ENCODE results near the gene GABRG3.
"Not testable (repeated sequence)": the region's sequence is repeated elsewhere in the genome, so short reads cannot be mapped to it uniquely, and the experiment has no call there.

GABRG3 gene

DNA sequence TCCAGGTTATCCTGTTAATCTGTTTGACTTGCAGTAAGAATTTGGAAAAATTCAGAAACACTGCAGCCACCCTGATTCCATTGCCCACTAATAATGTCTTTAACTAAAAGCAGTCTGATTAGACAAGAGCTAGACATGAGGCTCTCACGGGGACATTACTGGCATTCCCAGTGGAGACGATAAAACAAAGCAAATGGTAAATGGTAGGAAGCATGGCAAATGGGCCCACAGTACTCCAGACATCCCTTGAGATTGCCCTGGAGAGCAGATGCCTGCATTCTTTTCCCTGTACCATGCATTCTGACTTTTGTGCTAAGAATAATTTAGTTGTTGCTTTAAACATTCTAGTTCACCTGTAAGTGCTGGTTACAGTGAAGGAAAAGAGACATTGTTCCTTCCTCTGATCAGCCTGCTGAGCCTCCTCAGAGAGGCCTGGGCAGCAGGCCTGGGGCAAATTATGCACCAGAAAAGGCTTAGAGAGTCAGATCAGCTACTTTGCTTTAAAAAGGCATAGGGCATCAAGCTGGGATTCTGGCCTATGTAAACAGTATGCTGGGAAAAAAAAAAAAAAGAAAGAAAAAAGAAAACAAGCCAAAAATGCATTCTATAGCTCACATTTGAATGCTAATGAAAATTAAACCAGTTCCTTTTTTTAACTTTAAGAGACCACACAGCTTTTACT, 204.6 kb downstream of the GABRG3 start:
- peak overlapping the region; percentile 14; the same call in 1 of the 2 replicates for H3K9ac ChIP-seq (ENCODE audit: low read depth, low read length)
- H3K27ac ChIP-seq (ENCODE audit: low read depth, low read length) = peak overlapping the region; percentile 80
- H3K36me3 ChIP-seq (ENCODE audit: control insufficient read depth, insufficient read depth, low read length) = no peaks in the 10 kb centered on the region
- H3K4me3 ChIP-seq (ENCODE audit: low read depth, low read length) = no peak overlapping the region
- H3K4me1 ChIP-seq (ENCODE audit: control insufficient read depth, insufficient read depth, low read length) = peaks cover 26% of the 10 kb centered on the region
- no peaks in the 10 kb centered on the region for H3K27me3 ChIP-seq (ENCODE audit: control insufficient read depth, insufficient read depth, low read length)
- H3K9me3 ChIP-seq (ENCODE audit: control insufficient read depth, insufficient read depth, low read length) = peaks cover 15% of the 10 kb centered on the region

DNA sequence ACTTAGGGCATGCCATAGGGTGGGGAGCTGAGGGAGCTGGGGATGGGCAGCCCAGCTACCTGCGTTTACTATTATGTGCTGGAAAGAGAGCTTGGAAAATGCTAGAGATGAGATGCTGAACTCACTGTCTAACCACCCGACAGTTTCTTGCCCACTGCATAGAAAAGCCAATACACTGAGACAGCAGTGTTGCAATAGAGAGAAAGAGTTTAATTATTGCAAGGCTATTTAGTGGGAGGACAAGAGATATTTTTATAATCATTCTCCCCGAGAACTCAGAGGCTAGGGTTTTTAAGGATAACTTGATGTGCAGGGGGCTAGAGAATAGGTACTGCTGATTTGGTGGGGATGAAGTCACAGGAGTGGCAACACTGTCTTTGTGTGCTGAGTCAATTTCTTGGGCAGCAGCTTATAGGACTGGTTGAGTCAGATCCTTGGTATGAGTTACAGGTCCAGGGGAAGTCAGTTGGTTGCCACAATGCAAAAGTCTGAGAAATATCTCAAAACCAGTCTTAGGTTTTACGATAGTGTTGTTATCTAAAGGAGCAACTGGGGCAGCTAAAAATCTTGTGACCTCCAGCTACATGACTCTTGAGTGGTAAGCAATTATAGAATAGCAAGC, 205.9 kb downstream of the GABRG3 start:
- peaks cover 15% of the 10 kb centered on the region for H3K9me3 ChIP-seq (ENCODE audit: control insufficient read depth, insufficient read depth, low read length)
- H3K9ac ChIP-seq (ENCODE audit: low read depth, low read length) = no peak overlapping the region
- no peaks in the 10 kb centered on the region for H3K36me3 ChIP-seq (ENCODE audit: control insufficient read depth, insufficient read depth, low read length)
- no peaks in the 10 kb centered on the region for H3K27me3 ChIP-seq (ENCODE audit: control insufficient read depth, insufficient read depth, low read length)
- H3K4me3 ChIP-seq (ENCODE audit: low read depth, low read length) = no peak overlapping the region
- H3K4me1 ChIP-seq (ENCODE audit: control insufficient read depth, insufficient read depth, low read length) = peaks cover 24% of the 10 kb centered on the region
- H3K27ac ChIP-seq (ENCODE audit: low read depth, low read length) = peak overlapping the region; percentile 89

DNA sequence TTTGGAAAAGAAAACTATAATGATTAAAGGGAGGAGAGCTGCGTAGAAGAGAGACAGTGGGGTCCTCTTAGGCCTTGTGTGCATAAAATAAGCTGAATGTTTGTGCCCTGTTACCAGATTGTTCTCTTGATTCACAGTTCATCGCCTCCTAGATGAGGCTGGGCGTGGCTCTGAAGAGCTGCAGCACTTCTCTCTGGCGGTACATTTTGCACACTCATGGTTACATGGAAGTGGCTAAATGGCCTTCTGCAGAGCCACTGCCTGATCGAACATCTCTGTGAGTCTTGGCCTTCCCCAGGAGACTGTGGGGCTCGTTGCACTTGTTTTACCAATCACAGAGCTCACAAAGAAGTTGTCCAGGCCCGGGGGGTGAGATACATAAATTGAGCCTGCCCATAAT, 208.8 kb downstream of the GABRG3 start:
- no peak overlapping the region for H3K4me3 ChIP-seq (ENCODE audit: low read depth, low read length)
- H3K27ac ChIP-seq (ENCODE audit: low read depth, low read length) = no peak overlapping the region
- H3K27me3 ChIP-seq (ENCODE audit: control insufficient read depth, insufficient read depth, low read length) = no peaks in the 10 kb centered on the region
- no peaks in the 10 kb centered on the region for H3K36me3 ChIP-seq (ENCODE audit: control insufficient read depth, insufficient read depth, low read length)
- H3K9ac ChIP-seq (ENCODE audit: low read depth, low read length) = no peak overlapping the region
- H3K9me3 ChIP-seq (ENCODE audit: control insufficient read depth, insufficient read depth, low read length) = peaks cover 15% of the 10 kb centered on the region
- peaks cover 11% of the 10 kb centered on the region for H3K4me1 ChIP-seq (ENCODE audit: control insufficient read depth, insufficient read depth, low read length)

DNA sequence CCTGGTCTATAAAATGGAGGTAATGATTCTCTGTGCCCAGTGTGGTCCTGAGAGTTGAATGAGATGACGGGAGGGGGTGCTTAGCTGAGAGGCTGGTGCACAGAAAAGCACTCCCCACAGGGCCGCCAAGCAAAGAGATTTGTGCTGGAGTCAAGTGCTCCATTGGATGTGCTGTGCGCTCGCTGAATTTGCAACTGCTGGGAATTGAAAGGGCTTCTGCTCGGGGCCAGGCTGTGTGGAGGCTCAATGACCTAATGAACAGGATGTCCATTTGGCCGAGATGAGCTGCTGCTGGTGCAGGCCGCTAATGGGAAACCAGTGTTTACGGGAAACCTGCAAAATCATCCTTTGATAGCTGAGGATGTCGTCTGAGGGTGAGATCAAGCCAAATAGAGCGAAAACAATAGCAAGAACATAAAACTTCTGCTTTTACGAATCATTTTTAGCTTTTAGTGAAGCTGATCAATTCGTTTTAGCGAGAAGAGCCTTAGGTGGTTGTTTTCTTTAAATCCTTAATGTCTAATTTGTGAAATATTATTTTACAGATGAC, 211.7 kb downstream of the GABRG3 start:
- Histone ChIP-seq H3K36me3 (ENCODE audit: control insufficient read depth, insufficient read depth, low read length) (no peaks in the 10 kb centered on the region), H3K9ac (ENCODE audit: low read depth, low read length) (no peak overlapping the region), H3K9me3 (ENCODE audit: control insufficient read depth, insufficient read depth, low read length) (peaks cover 6% of the 10 kb centered on the region), H3K27ac (ENCODE audit: low read depth, low read length) (no peak overlapping the region), H3K4me1 (ENCODE audit: control insufficient read depth, insufficient read depth, low read length) (no peaks in the 10 kb centered on the region), H3K27me3 (ENCODE audit: control insufficient read depth, insufficient read depth, low read length) (no peaks in the 10 kb centered on the region), H3K4me3 (ENCODE audit: low read depth, low read length) (no peak overlapping the region)

DNA sequence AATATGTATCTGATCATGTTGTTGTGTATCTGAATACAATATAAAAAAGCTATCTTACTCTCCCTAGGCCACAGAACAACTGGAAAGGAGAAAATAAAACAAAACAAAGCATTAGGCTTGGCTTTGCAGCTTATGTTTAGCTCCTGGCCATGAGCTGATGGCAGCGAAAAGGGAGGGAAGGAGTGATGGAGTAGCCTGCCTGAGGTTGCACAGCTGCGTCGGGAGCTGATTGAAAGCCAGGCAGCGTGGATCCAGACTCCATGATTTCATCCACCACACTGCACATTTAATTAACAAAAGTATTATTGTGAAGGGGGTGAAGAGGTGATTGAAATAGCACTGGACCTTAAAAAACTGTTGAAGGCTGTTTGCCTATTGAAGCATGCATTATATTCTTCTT, 212.2 kb downstream of the GABRG3 start:
- Histone ChIP-seq H3K36me3 (ENCODE audit: control insufficient read depth, insufficient read depth, low read length) (no peaks in the 10 kb centered on the region), H3K27me3 (ENCODE audit: control insufficient read depth, insufficient read depth, low read length) (no peaks in the 10 kb centered on the region), H3K4me3 (ENCODE audit: low read depth, low read length) (no peak overlapping the region), H3K9me3 (ENCODE audit: control insufficient read depth, insufficient read depth, low read length) (0 out of 2 replicates have a peak, but pooled peaks cover under 1% of the 10 kb centered on the region), H3K27ac (ENCODE audit: low read depth, low read length) (no peak overlapping the region), H3K9ac (ENCODE audit: low read depth, low read length) (no peak overlapping the region), H3K4me1 (ENCODE audit: control insufficient read depth, insufficient read depth, low read length) (no peaks in the 10 kb centered on the region)

DNA sequence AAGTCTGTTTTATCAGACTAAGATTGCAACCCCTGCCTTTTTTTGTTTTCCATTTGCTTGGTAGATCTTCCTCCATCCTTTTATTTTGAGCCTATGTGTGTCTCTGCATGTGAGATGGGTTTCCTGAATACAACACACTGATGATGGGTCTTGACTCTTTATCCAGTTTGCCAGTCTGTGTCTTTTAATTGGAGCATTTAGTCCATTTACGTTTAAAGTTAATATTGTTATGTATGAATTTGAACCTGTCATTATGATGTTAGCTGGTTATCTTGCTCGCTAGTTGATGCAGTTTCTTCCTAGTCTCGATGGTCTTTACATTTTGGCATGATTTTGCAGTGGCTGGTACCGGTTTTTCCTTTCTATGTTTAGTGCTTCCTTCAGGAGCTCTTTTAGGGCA, 220.5 kb downstream of the GABRG3 start:
- not testable (repeated sequence) for H3K4me3 ChIP-seq (ENCODE audit: low read depth, low read length); H3K36me3 ChIP-seq (ENCODE audit: control insufficient read depth, insufficient read depth, low read length); H3K9ac ChIP-seq (ENCODE audit: low read depth, low read length); H3K27me3 ChIP-seq (ENCODE audit: control insufficient read depth, insufficient read depth, low read length); H3K27ac ChIP-seq (ENCODE audit: low read depth, low read length); H3K4me1 ChIP-seq (ENCODE audit: control insufficient read depth, insufficient read depth, low read length); H3K9me3 ChIP-seq (ENCODE audit: control insufficient read depth, insufficient read depth, low read length)

DNA sequence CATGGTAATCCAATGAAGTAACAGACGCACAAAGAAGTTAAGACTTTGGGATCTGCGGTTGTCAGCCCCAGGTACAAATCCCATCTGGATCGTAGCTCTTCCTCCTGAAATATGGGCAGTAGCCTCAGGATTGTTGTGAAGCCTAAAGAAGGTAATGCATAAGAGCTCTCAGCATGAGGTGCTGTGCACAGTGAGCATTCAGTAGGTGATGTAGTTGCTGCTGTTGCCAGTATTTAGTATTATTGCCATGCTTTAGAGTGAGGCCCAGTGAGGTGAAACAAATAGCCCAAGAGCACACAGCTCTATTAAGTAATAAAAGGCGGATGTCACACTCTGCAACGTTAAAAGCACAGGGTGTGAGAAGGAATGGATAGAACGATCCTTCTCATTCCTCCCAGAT, 225.7 kb downstream of the GABRG3 start:
- H3K4me3 ChIP-seq (ENCODE audit: low read depth, low read length) = no peak overlapping the region
- no peaks in the 10 kb centered on the region for H3K36me3 ChIP-seq (ENCODE audit: control insufficient read depth, insufficient read depth, low read length)

DNA sequence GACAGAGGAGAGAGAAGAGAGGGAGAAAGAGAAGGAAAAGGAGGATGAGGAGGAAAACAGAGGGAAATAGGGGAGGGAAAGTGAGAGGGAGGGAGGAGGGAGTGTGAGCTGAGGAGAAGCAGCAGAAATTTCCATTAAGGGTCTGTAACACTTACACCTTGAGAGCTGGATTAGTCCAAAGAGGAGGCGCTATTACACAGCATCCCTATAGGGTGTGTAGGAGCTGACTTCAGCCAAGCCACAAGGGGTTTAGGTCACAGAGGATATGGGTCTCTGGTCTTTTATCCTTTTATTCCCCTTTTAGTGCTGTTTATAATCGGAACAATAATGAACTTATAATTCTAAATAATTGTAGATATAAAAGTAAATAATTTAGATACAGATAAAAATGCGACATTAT, 230.4 kb downstream of the GABRG3 start:
- no peak overlapping the region for H3K4me3 ChIP-seq (ENCODE audit: low read depth, low read length)
- no peak overlapping the region for H3K9ac ChIP-seq (ENCODE audit: low read depth, low read length)
- no peaks in the 10 kb centered on the region for H3K27me3 ChIP-seq (ENCODE audit: control insufficient read depth, insufficient read depth, low read length)
- H3K36me3 ChIP-seq (ENCODE audit: control insufficient read depth, insufficient read depth, low read length) = no peaks in the 10 kb centered on the region
- H3K4me1 ChIP-seq (ENCODE audit: control insufficient read depth, insufficient read depth, low read length) = no peaks in the 10 kb centered on the region
- no peaks in the 10 kb centered on the region; the same call in 1 of the 2 replicates for H3K9me3 ChIP-seq (ENCODE audit: control insufficient read depth, insufficient read depth, low read length)
- no peak overlapping the region for H3K27ac ChIP-seq (ENCODE audit: low read depth, low read length)

More for the DNA sequence above, 225.7 kb downstream of the GABRG3 start:
- Histone ChIP-seq H3K9ac (ENCODE audit: low read depth, low read length) (no peak overlapping the region), H3K27me3 (ENCODE audit: control insufficient read depth, insufficient read depth, low read length) (no peaks in the 10 kb centered on the region), H3K9me3 (ENCODE audit: control insufficient read depth, insufficient read depth, low read length) (peaks cover 6% of the 10 kb centered on the region), H3K27ac (ENCODE audit: low read depth, low read length) (no peak overlapping the region), H3K4me1 (ENCODE audit: control insufficient read depth, insufficient read depth, low read length) (no peaks in the 10 kb centered on the region)

DNA sequence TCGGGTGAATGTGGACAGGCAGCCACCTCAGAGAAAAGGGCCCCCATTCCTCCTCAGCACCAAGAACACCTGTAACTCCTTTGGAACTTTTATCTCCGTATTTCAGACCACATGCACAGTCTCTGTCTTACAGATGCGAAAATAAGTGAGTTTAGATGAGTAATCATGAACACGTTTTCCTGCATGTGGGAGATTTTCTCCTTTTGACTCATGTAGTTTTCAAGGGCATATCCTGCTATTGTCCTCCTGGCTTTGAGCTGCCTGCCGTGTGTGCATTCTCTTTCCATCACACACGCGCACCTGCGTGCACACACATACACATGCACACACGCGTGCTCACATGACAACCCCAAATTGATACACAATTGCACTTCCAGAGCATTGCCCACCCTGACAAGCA, 239.2 kb downstream of the GABRG3 start:
- Histone ChIP-seq H3K9ac (ENCODE audit: low read depth, low read length) (no peak overlapping the region), H3K36me3 (ENCODE audit: control insufficient read depth, insufficient read depth, low read length) (no peaks in the 10 kb centered on the region), H3K9me3 (ENCODE audit: control insufficient read depth, insufficient read depth, low read length) (no peaks in the 10 kb centered on the region), H3K27me3 (ENCODE audit: control insufficient read depth, insufficient read depth, low read length) (no peaks in the 10 kb centered on the region), H3K4me1 (ENCODE audit: control insufficient read depth, insufficient read depth, low read length) (no peaks in the 10 kb centered on the region), H3K27ac (ENCODE audit: low read depth, low read length) (no peak overlapping the region), H3K4me3 (ENCODE audit: low read depth, low read length) (no peak overlapping the region)

DNA sequence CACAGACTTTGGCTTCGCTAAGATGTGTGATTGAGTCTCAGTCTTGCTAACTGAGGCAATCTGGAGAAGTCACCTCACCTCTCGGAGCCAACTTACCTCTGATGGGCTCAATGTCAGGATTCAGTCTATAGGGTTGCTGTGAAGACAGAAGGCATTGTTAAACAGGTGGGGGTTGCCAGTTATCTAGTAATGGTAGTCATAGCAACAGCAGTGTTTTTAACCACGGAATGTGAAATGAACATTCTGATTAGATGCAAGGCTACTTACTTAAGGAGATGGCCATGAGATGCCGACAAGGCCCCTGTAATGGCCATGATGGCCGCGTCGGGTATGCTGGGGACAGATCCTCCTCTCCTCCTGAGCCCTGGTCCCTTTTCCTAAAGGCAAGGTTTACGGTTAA, 243.1 kb downstream of the GABRG3 start:
- no peak overlapping the region for H3K9ac ChIP-seq (ENCODE audit: low read depth, low read length)
- no peak overlapping the region for H3K27ac ChIP-seq (ENCODE audit: low read depth, low read length)
- H3K36me3 ChIP-seq (ENCODE audit: control insufficient read depth, insufficient read depth, low read length) = no peaks in the 10 kb centered on the region
- H3K4me1 ChIP-seq (ENCODE audit: control insufficient read depth, insufficient read depth, low read length) = no peaks in the 10 kb centered on the region
- no peaks in the 10 kb centered on the region for H3K27me3 ChIP-seq (ENCODE audit: control insufficient read depth, insufficient read depth, low read length)
- H3K9me3 ChIP-seq (ENCODE audit: control insufficient read depth, insufficient read depth, low read length) = no peaks in the 10 kb centered on the region
- H3K4me3 ChIP-seq (ENCODE audit: low read depth, low read length) = no peak overlapping the region

DNA sequence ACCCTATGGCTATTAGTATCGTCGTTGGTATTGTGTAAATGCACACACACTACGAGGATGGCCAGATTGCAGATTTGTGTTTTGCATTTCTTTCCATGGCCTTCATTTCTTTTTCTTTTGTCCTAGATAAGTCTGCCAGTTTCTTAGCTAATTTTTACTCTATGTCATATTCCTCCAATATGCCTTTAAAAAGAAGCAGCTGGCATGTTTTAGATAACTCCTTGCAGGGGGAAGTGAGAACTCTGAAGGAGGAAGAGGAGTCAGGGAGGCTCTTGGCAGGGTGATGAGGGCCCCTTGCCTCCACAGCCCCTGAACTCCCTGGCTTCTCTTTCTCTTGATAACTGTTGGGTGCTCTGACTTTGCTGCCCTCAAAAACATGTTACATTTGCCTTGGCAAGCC, 244.0 kb downstream of the GABRG3 start:
- Histone ChIP-seq H3K9ac (ENCODE audit: low read depth, low read length) (no peak overlapping the region), H3K4me3 (ENCODE audit: low read depth, low read length) (no peak overlapping the region), H3K9me3 (ENCODE audit: control insufficient read depth, insufficient read depth, low read length) (no peaks in the 10 kb centered on the region), H3K27ac (ENCODE audit: low read depth, low read length) (no peak overlapping the region), H3K27me3 (ENCODE audit: control insufficient read depth, insufficient read depth, low read length) (no peaks in the 10 kb centered on the region), H3K36me3 (ENCODE audit: control insufficient read depth, insufficient read depth, low read length) (no peaks in the 10 kb centered on the region), H3K4me1 (ENCODE audit: control insufficient read depth, insufficient read depth, low read length) (no peaks in the 10 kb centered on the region)

Measured in HUES48 (cell line).